Measurements from ENCODE around the gene ENTREP1.
"Not testable (repeated sequence)": the region's sequence is repeated elsewhere in the genome, so short reads cannot be mapped to it uniquely, and the experiment has no call there.

Gene ENTREP1

GRCh38 chr9:69370430-69370829, 45.4 kb downstream of the ENTREP1 start:
- DNase-seq, result no peak

GRCh38 chr9:69371001-69371400, 46.0 kb downstream of the ENTREP1 start:
- DNase-seq, result no peak

DNA sequence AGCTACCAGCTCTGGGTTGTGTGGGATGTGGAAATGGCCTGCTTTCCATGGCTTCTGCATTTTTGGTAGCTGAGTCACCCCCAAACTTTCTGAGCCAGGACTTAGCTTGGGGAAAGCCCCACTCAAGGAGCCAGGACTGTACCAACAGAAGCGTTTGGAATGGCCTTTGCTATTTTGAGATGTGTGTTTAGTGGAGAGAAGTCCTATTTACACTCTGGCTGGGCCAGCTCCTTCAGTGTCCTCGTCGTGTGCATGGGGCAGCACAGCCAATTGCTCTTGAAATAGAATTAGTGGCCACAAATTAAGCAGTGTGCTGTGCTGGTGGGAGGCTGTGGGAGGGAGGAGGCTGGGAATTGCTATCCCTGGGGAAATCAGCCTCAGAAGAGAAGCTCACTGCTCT, 51.6 kb downstream of the ENTREP1 start:
- DNase-seq, result no peak

GRCh38 chr9:69377291-69377690, 52.3 kb downstream of the ENTREP1 start:
- no peak for DNase-seq

DNA sequence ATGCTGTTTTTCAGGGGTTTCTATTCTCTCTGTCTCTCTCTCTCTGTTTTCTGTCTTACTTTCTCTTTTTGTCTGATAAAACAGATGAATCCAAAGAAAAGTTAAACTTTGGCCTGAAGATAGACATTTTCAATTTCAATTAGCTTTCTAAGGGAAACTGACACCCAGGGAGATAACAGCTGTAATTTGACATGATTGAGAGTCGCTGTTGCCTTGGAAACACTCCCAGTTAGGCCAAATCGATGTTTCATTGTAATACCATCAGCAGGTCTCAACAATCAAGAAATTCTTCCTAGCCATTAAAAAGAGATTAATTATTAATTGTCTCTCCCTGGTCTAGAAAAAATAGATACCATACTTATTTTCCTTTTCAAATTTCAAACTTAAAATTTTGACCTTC, 53.0 kb downstream of the ENTREP1 start:
- DNase-seq, result no peak

- DNase-seq, result no peak
These were observed 54.4 kb downstream of the ENTREP1 start for GRCh38 chr9:69379270-69379982.

DNA sequence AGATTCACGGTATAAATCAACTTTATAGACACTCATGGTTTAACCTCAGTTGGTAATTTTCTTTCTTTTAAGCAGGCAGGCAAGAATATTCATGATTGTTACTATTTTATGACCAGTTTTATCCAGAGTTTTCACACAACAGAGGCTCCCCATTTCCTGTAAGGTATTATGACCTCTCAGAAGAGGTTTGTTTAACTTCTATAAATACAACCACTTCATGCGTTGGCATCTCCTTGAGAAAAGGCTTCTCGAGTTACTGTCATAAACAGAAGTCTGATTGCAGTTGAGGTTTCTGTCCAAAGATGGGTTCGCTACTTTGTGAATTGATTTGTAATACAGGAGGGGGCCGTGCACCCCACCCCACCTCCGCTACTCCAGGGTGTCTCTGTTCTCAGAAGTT, 55.3 kb downstream of the ENTREP1 start:
- no peak for DNase-seq

DNA sequence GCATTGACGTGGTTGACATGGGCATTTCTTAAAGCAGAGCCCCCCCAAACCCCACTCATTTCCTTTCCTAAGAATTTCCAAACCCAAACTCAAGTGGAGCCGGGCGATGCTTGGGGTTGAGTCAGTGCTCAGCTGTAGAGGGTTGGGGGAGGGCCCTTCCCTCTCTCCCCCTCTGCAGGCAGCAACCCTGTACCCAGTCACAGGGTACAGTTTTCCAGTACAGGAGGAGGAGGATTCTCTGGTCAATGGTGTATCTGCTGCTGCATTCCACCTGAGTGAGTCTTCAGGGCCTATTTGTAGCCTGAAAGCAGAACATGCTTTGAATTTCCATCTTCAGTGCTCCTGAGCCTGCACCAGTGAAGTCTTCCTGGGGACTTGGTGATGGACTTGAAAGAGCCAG, 55.8 kb downstream of the ENTREP1 start:
- DNase-seq, result no peak

- DNase-seq, result no peak
These were observed 57.1 kb downstream of the ENTREP1 start for GRCh38 chr9:69382135-69382534.

DNA sequence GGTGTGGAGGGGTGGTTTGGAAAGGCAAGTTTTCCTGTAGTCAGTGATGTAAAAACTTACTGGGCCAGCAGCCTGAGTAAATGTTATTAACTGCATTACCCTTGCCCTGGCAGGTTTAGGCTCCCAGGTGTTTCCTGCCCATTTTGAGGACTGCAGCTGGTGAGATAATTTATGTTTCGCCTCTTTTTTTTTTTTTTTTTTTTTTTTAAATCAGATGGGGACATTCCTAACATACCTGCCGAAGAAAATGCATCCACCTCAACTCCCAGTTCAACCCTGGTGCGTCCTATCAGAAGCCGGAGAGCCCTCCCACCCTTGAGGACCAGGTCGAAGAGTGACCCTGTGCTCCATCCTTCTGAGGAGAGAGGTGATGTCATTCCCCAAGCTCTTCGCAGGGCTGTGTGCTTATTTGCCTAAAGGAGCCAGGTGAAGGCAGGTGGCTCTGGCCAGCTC, 60.6 kb downstream of the ENTREP1 start:
- DNase-seq, result no peak

- no peak for DNase-seq
These were observed 61.6 kb downstream of the ENTREP1 start for GRCh38 chr9:69386651-69387050.

DNA sequence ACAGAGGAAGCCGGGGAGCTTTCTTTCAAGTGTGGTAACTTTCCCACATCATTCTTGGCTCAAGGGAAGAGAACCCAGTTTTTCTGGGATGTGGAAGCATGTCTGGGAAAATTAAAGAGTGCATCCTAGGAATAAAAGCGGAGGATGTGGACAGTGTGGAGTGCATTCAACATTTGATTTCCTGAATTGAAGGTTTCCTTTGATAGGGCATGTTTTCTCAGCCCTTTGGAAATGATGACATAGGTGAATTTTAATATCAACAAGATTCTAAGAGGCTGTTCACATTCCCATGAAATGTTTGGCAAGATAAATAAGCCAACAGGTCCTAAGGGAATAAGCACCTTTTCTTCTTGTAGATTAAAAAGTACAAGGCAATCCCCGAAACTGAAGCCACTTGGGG, 63.6 kb downstream of the ENTREP1 start:
- no peak for DNase-seq

DNA sequence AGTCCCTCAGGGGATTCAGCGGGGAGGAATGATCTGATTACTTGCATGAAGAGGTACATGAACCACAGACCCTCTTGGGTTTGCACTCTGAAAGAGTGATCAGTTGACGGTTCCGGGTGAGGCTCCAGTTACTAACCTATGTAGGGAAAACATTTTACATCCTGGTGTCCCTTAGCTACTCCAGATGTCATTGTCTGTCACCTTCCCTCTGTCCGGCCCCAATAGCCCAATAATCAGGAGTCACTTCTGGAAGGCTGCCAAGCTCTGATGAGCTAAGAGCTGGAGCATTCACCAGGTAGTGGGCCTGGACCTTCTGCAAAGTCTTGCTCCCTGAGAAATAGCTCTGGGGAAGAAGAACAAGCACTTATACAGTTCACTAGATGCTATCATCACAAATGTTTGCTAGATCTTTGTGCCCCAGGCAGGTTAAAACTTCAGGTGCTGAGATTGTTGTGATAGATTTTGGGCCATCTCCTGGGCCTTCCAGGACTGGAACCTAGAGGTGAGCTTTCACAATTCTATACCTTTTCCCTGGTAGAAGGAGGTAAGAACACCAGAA, 64.5 kb downstream of the ENTREP1 start:
- DNase-seq, result no peak

- no peak for DNase-seq
These were observed 66.5 kb downstream of the ENTREP1 start for GRCh38 chr9:69391487-69391886.

GRCh38 chr9:69391946-69392345, 66.9 kb downstream of the ENTREP1 start:
- no peak for DNase-seq

DNA sequence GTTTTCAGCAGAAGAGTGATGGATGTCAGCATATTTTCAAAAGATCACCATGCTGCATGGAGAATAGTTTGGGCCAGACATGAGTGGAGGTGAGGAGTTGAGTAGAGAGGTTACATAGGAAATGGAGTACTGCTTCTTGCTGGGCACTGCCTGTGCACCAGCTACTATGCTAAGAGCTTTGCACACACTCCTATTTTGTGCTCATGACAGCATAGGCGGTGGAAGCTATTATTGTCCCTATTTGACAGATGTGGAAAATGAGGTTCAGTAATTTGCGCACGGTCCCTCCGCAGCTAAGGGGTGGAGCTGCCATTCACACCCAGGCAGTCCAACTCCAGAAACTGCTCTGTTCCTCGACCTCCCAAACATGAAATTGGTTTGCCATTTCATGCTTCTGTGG, 67.8 kb downstream of the ENTREP1 start:
- no peak for DNase-seq

DNA sequence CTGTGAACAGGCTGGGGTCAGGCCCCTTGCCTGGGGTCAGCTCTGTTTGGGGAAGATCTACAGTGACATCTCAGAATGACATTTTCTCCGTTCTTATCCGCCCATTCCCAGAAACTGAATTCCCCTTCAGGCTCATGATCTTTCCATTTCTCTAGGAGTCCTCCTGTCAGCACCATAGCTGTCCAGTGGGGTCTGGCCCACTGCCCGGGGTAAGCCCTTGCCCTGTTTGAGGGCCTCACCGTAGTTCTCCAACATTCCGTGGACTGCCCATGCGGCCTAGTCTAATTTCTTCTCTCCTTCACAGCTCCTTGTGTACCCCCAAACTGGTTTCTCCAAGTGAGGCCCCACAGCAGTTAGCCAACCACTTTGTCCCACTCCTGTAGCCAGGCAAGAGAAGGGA, 68.4 kb downstream of the ENTREP1 start:
- no peak for DNase-seq

DNA sequence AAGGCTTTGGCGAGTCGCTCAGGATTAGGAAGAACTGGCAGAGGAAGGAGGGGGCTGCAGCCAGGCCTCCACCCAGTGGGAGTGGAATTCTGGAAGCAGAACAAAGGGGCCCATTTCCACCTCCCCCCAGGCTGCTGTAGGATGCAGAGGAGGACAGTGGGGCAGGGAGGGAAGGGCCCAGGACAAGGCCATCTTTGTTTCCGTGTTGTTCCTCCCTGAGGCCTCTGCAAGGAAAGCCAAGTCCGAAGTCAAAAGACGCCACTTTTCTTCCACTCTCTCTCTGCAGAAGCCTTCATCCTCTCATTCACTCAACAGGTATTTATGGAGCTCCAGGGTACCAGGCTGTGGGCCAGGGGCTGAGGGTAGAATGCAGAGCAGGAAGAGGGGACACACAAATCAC, 70.7 kb downstream of the ENTREP1 start:
- no peak for DNase-seq

GRCh38 chr9:69396759-69397158, 71.7 kb downstream of the ENTREP1 start:
- DNase-seq, result no peak

GRCh38 chr9:69397384-69398214, 72.6 kb downstream of the ENTREP1 start:
- no peak for DNase-seq

- no peak for DNase-seq
These were observed 75.5 kb downstream of the ENTREP1 start for GRCh38 chr9:69400470-69400869.

- DNase-seq, result not testable (repeated sequence)
These were observed 84.9 kb downstream of the ENTREP1 start for GRCh38 chr9:69409936-69410335.

- DNase-seq, result no peak
These were observed 86.2 kb downstream of the ENTREP1 start for GRCh38 chr9:69411246-69411645.

Measured in stimulated activated CD4-positive, alpha-beta T cell treated with anti-CD3 and anti-CD28 coated beads, Interleukin-1b, Interleukin-23, amount 100 ng/mL, for 48 hours (primary cell).